ENCODE results near the gene TCERG1L.

DNA sequence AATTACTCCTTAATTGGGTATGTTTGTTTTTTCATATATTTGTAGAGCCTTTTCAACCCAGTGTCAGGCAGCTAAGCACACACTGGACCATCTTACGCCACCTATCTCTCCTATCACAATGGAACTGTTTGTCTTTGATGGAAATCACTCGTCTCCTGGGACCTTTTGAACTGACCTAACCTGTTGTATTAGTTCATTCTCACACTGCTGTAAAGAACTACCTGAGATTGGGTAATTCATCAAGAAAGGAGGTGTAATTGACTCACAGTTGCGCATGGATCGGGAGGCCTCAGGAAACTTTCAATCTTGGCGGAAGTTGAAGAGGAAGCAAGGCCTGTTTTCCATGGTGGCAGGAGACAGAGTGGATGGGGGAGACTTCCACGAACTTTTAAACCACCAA, 182.0 kb downstream of the TCERG1L start:
- TF ChIP-seq, protein P1, sequence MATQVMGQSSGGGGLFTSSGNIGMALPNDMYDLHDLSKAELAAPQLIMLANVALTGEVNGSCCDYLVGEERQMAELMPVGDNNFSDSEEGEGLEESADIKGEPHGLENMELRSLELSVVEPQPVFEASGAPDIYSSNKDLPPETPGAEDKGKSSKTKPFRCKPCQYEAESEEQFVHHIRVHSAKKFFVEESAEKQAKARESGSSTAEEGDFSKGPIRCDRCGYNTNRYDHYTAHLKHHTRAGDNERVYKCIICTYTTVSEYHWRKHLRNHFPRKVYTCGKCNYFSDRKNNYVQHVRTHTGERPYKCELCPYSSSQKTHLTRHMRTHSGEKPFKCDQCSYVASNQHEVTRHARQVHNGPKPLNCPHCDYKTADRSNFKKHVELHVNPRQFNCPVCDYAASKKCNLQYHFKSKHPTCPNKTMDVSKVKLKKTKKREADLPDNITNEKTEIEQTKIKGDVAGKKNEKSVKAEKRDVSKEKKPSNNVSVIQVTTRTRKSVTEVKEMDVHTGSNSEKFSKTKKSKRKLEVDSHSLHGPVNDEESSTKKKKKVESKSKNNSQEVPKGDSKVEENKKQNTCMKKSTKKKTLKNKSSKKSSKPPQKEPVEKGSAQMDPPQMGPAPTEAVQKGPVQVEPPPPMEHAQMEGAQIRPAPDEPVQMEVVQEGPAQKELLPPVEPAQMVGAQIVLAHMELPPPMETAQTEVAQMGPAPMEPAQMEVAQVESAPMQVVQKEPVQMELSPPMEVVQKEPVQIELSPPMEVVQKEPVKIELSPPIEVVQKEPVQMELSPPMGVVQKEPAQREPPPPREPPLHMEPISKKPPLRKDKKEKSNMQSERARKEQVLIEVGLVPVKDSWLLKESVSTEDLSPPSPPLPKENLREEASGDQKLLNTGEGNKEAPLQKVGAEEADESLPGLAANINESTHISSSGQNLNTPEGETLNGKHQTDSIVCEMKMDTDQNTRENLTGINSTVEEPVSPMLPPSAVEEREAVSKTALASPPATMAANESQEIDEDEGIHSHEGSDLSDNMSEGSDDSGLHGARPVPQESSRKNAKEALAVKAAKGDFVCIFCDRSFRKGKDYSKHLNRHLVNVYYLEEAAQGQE (IDR thresholded peaks at IDR 0.05; ENCODE audit: insufficient read depth in 1 of 2, low read depth in 2 of 2, low read length in 2 of 2) = no peak
- TF ChIP-seq POLR2AphosphoS5 (IDR thresholded peaks at IDR 0.05; ENCODE audit: low read depth, low read length) (no peak), TAF1 (IDR thresholded peaks at IDR 0.05; ENCODE audit: borderline replicate concordance, insufficient read depth, low read length) (no peak)
